K562 (cell line): ENCODE measurements around the gene S100A3. TPM values are rescaled to one million over a fixed set of nuclear protein-coding genes. Genes with fewer than 3 reads are reported as not detected.

Source experiments
- ATF4 ChIP-seq: fragments of 450-650 bp; formaldehyde crosslinking; IDR thresholded peaks from 2 replicates; pipeline ENCODE4 v1.4.0; 2022; ENCODE audit warnings: mild to moderate bottlenecking, moderate library complexity
- BHLHE40 ChIP-seq: IDR thresholded peaks from 2 replicates; pipeline ENCODE4 v1.6.1; 2011; ENCODE audit warnings: low read length, improper control_type of control experiment
- CBFA2T3 ChIP-seq: fragments of 450-650 bp; IDR thresholded peaks from 2 replicates; pipeline ENCODE4 v1.6.1; 2017
- CHAMP1 ChIP-seq: fragments of 450-650 bp; IDR thresholded peaks from 2 replicates; pipeline ENCODE4 v1.6.1; 2016; ENCODE audit warnings: mild to moderate bottlenecking
- GABPB1 ChIP-seq: sonication (generic); formaldehyde crosslinking; IDR thresholded peaks from 2 replicates; pipeline ENCODE4 v1.8.0; 2022; ENCODE audit warnings: mild to moderate bottlenecking, missing genetic modification reagents
- MTA3 ChIP-seq: fragments of 450-650 bp; formaldehyde crosslinking; IDR thresholded peaks from 2 replicates; pipeline ENCODE4 v1.6.1; 2017; ENCODE audit warnings: mild to moderate bottlenecking, borderline replicate concordance
- NCOA4 ChIP-seq: fragments of 450-650 bp; IDR thresholded peaks from 2 replicates; pipeline ENCODE4 v1.6.1; 2018; ENCODE audit warnings: mild to moderate bottlenecking; ENCODE audit not compliant: partially characterized antibody
- NCOA6 ChIP-seq: fragments of 450-650 bp; IDR thresholded peaks from 2 replicates; pipeline ENCODE4 v1.6.1; 2017; ENCODE audit warnings: mild to moderate bottlenecking
- NFATC3 ChIP-seq: fragments of 450-650 bp; IDR thresholded peaks from 2 replicates; pipeline ENCODE4 v1.6.1; 2017; ENCODE audit warnings: mild to moderate bottlenecking
- NFRKB ChIP-seq: fragments of 450-650 bp; IDR thresholded peaks from 2 replicates; pipeline ENCODE4 v1.6.1; 2016; ENCODE audit warnings: low read depth
- RAD51 ChIP-seq: fragments of 450-650 bp; IDR thresholded peaks from 2 replicates; pipeline ENCODE4 v1.7.1; 2016; ENCODE audit warnings: low read depth, mild to moderate bottlenecking, borderline replicate concordance
- SOX6 ChIP-seq: fragments of 450-650 bp; IDR thresholded peaks from 2 replicates; pipeline ENCODE4 v1.6.1; 2014; ENCODE audit warnings: mild to moderate bottlenecking
- TAF9B ChIP-seq: fragments of 450-650 bp; IDR thresholded peaks from 2 replicates; pipeline ENCODE4 v1.6.1; 2018; ENCODE audit warnings: mild to moderate bottlenecking; ENCODE audit not compliant: partially characterized antibody
- TSC22D4 ChIP-seq: fragments of 450-650 bp; IDR thresholded peaks from 2 replicates; pipeline ENCODE4 v1.6.1; 2016; ENCODE audit warnings: missing genetic modification characterization, missing biosample characterization, control low read depth
- ZFX ChIP-seq: sonication (generic); formaldehyde crosslinking; IDR thresholded peaks from 2 replicates; pipeline ENCODE4 v1.8.0; 2022; ENCODE audit warnings: mild to moderate bottlenecking, missing genetic modification reagents, moderate library complexity
- ZNF146 ChIP-seq: IDR thresholded peaks from one replicate; pipeline ENCODE4 v1.6.1; 2018; ENCODE audit warnings: missing compliant biosample characterization; ENCODE audit not compliant: unreplicated experiment
- ZNF586 ChIP-seq: fragments of 450-650 bp; formaldehyde crosslinking; conservative IDR thresholded peaks from 2 replicates; pipeline ENCODE4 v1.4.0; 2020; ENCODE audit warnings: mild to moderate bottlenecking, moderate library complexity
- ZNF592 ChIP-seq: fragments of 450-650 bp; IDR thresholded peaks from 2 replicates; pipeline ENCODE4 v1.6.1; 2017; ENCODE audit warnings: antibody characterized with exemption, mild to moderate bottlenecking
- polyA plus RNA-seq, 8 experiments: library from polyadenylated mRNA; depleted of rRNA in 4 of 8; stranded (reverse) in 5 of 8; unstranded in 3 of 8; fragments of >200 nt; fragmentation: Nextera tagmentation in 2 of 8; fragmentation: Illumina TruSeq in 1 of 8; extraction: Ambion mirVana in 2 of 8; extraction: Trizol in 1 of 8; gene quantifications; 2 replicates each; pipeline versions ENCODE4 v1.2.1 to v1.2.3, GENCODE V29; 2011 to 2014; ENCODE audit warnings: inconsistent platforms in 1 of 8, missing spikeins in 1 of 8
- total RNA-seq, 7 experiments: library from RNA; depleted of rRNA in 6 of 7; stranded (reverse); fragments of >200 nt in 6 of 7; fragmentation: Illumina TruSeq in 2 of 7; extraction: Trizol in 2 of 7; gene quantifications; 2 replicates each; pipeline versions ENCODE4 v1.2.1 to v1.2.3, GENCODE V29; 2011 to 2021; ENCODE audit warnings: low replicate concordance in 1 of 7
- TF ChIP-seq, protein P1 (sequence below), 2 experiments: fragments of 150-350 bp in 1 of 2; IDR thresholded peaks; 2 replicates each; pipeline ENCODE4 v1.6.1; 2012 to 2016; ENCODE audit warnings: low read depth in 2 of 2, low read length in 2 of 2, mild to moderate bottlenecking in 1 of 2, moderate library complexity in 1 of 2
- TF ChIP-seq, protein P2 (sequence below): fragments of 250-450 bp; sonication (Bioruptor Pico); IDR thresholded peaks from 2 replicates; pipeline ENCODE4 v1.9.0; 2021; ENCODE audit warnings: mild to moderate bottlenecking

Gene S100A3
- total and polyA plus RNA-seq, 9 of the 15 experiments (the other 6 are each of a cell fraction or from before 2014, with no cell fraction given): 0.08 to 1.7 (median 0.18) TPM; not detected in 4

GRCh38 chr1:153597206-153597605, 48.1 kb upstream of the S100A3 start (continued):
- TF ChIP-seq ZFX (no peak), ZNF146 (CRISPR knock-in tag) (no peak), NCOA6 (no peak), ATF4 (CRISPR knock-in tag) (no peak), TSC22D4 (tag) (no peak), CBFA2T3 (0 out of 2 replicates have a peak, but pooled peaks have one; percentile 5), RAD51 (no peak), TAF9B (no peak), NFATC3 (no peak), BHLHE40 (peak; percentile 28; the same call in 1 of the 2 replicates), CHAMP1 (no peak), NFRKB (no peak), ZNF586 (CRISPR knock-in tag) (no peak), GABPB1 (CRISPR knock-in tag) (no peak), MTA3 (no peak), SOX6 (peak; percentile 38; the same call in 1 of the 2 replicates), NCOA4 (no peak), ZNF592 (no peak)
- TF ChIP-seq, protein P1, sequence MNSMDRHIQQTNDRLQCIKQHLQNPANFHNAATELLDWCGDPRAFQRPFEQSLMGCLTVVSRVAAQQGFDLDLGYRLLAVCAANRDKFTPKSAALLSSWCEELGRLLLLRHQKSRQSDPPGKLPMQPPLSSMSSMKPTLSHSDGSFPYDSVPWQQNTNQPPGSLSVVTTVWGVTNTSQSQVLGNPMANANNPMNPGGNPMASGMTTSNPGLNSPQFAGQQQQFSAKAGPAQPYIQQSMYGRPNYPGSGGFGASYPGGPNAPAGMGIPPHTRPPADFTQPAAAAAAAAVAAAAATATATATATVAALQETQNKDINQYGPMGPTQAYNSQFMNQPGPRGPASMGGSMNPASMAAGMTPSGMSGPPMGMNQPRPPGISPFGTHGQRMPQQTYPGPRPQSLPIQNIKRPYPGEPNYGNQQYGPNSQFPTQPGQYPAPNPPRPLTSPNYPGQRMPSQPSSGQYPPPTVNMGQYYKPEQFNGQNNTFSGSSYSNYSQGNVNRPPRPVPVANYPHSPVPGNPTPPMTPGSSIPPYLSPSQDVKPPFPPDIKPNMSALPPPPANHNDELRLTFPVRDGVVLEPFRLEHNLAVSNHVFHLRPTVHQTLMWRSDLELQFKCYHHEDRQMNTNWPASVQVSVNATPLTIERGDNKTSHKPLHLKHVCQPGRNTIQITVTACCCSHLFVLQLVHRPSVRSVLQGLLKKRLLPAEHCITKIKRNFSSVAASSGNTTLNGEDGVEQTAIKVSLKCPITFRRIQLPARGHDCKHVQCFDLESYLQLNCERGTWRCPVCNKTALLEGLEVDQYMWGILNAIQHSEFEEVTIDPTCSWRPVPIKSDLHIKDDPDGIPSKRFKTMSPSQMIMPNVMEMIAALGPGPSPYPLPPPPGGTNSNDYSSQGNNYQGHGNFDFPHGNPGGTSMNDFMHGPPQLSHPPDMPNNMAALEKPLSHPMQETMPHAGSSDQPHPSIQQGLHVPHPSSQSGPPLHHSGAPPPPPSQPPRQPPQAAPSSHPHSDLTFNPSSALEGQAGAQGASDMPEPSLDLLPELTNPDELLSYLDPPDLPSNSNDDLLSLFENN (IDR thresholded peaks at IDR 0.05; ENCODE audit: low read depth in 2 of 2, low read length in 2 of 2): no peak
- TF ChIP-seq, protein P2, sequence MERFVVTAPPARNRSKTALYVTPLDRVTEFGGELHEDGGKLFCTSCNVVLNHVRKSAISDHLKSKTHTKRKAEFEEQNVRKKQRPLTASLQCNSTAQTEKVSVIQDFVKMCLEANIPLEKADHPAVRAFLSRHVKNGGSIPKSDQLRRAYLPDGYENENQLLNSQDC (CRISPR knock-in tag): no peak
